ENCODE data around the gene VKORC1. TPM values are rescaled to one million over a fixed set of nuclear protein-coding genes. Genes with fewer than 3 reads are reported as not detected.
A peak's percentile ranks its signal among the peaks of the same experiment; 100 is the strongest.

The VKORC1 gene
- total RNA-seq, 1 donor from 2014 or later: 65.0 TPM

DNA sequence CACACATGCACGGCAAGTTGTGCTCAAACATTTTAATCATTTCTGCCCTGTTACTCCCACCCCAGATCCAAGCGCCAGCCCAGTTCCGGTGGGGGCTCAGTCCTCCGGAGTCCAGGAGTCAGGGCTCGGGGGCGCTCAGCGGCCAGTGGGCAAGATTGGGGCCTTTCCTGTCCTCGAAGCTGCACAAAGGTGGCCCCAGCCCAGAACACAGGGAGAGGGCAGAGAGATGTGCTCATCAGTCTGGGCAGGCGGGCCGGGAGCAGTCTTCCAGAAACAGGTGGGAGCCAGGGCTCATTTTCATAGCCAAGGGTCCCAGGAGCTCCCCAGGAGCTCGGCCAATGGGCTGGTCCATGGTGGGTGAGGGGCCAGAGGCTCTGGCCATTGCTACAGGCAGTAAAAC, 36.8 kb upstream of the VKORC1 start:
- intact Hi-C loops (cut with DNase I): no loop called here
- no peak for DNase-seq (ENCODE audit: low spot score)
- no peak for ATAC-seq

DNA sequence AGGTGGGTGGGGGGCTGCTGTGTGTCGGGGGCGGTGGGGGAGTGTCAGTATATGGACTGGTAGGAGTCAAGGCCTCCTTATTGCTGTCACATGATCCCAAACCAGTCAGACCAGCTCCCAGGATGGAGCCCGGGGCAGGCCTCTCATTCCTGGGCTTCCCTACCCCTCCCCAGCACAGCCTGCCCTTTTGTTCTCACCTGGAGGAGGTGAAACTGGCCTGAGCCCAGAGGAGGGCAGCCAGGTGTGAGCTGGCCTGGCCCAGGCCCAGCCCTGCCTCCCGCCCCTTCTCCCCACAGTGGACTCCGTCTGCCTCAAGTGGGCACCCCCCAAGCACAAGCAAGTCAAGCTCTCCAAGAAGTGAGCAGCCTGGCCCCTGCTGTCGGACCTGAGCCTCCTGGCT, 36.3 kb upstream of the VKORC1 start:
- DNase-seq (ENCODE audit: low spot score) (no peak), ATAC-seq (no peak)
- intact Hi-C loops (cut with DNase I): no loop called here

DNA sequence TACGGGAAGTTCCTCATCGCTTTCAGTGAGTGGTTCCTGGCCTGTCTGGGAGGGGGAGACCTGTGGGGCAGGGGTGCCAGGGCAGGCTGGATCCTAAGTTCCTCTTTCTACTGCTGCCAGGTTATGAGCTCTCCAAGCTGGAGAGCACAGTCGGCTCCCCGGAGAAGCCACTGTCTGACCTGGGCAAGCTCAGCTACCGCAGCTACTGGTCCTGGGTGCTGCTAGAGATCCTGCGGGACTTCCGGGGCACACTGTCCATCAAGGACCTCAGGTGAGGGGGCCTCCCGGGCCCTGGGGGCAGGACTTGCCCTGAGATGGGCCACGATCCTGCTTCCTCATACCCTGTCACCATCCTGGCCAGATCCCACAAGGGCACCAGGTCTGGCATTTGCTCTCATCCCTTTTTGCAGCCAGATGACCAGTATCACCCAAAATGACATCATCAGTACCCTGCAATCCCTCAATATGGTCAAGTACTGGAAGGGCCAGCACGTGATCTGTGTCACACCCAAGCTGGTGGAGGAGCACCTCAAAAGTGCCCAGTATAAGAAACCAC, 35.8 kb upstream of the VKORC1 start:
- no peak for ATAC-seq
- intact Hi-C loops (cut with DNase I): no loop called here

DNA sequence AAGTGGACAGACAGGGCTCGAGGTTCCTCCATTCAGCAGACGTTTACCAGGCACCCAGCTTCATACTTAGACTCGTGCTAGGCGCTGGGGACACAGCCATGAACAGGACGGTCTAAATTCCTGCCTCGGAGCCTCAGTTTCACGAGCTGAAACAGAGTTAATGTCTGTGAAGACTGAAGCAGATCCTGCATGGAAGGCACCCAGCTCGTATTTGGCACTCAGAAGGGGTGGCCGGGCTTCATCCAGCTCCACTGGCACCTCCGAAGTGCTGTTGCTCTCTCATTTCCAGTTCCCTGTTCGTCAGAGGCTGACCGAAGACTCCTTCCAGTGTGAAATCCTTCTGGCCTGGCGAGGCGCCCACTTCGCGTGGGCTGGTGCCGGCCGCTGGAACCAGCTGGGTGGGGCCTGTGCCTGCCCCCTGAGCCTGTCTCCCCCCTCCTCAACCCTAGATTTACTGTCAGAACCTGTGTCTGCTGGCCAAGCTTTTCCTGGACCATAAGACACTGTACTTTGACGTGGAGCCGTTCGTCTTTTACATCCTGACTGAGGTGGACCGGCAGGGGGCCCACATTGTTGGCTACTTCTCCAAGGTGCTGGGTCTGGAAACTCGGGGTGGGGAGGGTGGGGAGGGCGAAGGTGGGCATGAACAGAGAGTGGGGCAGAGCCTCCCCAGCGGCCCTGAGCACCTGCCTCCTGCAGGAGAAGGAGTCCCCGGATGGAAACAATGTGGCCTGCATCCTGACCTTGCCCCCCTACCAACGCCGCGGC, 35.2 kb upstream of the VKORC1 start:
- intact Hi-C loops (cut with DNase I): no loop called here
- no peak for DNase-seq (ENCODE audit: low spot score)

More for the DNA sequence above, 35.8 kb upstream of the VKORC1 start:
- DNase-seq (ENCODE audit: low spot score): no peak

DNA sequence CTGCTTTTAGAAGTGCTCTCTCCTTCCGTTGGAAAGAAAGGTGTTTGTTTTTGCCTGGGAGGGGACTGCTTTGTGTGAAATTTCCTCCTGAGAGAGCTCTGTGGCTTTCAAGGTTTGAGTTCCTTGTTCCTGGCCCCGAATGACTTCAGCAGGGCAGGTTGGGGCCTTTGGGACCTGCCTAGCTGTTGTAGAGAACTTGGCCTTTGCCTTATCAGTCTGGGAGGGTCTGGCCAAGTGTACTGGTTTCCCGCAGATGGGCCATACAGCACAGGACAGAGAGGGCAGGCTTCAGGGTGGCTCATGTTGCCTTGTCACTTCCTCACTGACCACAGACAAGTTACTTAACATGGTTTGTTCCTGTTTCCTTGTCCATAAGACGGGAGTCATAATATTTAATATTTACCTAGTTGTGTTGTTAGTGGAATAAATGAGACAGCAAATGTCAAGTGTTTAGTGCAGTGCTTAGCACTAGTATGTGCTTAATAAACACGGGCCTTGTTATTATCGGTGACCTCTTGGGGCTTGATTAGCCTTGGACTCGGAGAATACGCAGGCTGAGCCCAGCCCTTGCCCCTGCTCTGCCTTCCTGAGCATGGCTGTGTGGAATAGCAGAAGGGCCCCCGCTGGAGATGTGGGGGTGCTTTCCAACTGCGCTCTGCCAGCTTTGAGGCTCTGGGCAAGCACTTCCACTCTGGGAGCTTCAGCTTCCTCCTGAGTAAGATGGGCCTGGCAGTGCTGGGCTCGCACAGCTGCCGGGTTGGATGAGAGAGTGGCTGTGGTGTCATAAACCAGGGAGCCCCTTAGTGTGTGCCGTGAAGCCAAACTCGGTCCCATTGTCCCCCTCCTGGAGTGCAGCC, 34.3 kb upstream of the VKORC1 start:
- intact Hi-C loops (cut with DNase I): no loop called here
- ATAC-seq: peak; percentile 70
- no peak for DNase-seq (ENCODE audit: low spot score)

More for the DNA sequence above, 35.2 kb upstream of the VKORC1 start:
- ATAC-seq: peak; percentile 51

DNA sequence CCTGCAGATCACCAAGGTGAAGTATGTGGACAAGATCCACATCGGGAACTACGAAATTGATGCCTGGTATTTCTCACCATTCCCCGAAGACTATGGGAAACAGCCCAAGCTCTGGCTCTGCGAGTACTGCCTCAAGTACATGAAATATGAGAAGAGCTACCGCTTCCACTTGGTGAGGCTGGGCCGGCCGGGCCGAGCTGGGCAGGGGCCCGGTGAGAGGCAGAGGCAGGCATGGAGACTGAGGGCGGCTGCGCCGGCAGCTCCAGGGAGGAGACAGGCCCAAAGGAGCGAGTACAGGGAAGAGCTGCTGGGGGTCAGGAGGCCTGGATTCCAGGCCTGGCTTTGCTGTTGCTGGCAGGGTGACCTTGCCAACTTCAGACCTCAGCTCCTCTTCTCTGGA, 32.6 kb upstream of the VKORC1 start:
- intact Hi-C loops (cut with DNase I): no loop called here
- no peak for DNase-seq (ENCODE audit: low spot score)
- no peak for ATAC-seq

DNA sequence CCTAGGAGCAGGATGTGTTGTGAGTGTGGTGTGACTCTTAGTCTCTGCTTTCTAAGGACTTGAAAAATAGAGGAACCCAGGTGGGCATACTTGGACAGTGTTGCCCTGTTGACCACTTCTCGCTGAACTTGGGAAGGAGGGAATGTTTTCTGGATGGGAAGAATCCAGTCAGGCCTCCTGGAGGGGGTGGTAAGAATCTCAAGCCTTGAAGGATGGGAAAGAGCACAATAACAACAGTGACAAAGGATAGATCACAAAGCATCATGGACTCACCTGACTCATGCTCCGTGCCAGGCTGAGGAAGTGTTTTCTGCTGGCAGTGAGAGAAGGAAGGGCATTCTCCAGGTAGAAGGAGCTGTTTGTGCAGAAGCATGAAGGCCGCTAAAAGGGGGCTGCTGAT, 31.2 kb upstream of the VKORC1 start:
- no peak for DNase-seq (ENCODE audit: low spot score)
- ATAC-seq: no peak
- intact Hi-C loops (cut with DNase I): no loop called here

DNA sequence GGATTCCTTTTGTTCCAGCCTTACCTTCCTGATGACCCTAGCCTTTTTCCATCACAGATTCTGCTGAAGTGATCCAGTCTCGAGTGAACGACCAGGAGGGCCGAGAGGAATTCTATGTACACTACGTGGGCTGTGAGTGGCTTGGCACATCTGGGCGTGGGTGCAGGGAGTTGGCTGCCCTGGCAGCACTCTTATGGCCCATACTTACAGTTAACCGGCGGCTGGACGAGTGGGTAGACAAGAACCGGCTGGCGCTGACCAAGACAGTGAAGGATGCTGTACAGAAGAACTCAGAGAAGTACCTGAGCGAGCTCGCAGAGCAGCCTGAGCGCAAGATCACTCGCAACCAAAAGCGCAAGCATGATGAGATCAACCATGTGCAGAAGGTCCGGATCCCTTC, 25.5 kb upstream of the VKORC1 start:
- intact Hi-C loops (cut with DNase I): no loop called here
- ATAC-seq: no peak
- no peak for DNase-seq (ENCODE audit: low spot score)

DNA sequence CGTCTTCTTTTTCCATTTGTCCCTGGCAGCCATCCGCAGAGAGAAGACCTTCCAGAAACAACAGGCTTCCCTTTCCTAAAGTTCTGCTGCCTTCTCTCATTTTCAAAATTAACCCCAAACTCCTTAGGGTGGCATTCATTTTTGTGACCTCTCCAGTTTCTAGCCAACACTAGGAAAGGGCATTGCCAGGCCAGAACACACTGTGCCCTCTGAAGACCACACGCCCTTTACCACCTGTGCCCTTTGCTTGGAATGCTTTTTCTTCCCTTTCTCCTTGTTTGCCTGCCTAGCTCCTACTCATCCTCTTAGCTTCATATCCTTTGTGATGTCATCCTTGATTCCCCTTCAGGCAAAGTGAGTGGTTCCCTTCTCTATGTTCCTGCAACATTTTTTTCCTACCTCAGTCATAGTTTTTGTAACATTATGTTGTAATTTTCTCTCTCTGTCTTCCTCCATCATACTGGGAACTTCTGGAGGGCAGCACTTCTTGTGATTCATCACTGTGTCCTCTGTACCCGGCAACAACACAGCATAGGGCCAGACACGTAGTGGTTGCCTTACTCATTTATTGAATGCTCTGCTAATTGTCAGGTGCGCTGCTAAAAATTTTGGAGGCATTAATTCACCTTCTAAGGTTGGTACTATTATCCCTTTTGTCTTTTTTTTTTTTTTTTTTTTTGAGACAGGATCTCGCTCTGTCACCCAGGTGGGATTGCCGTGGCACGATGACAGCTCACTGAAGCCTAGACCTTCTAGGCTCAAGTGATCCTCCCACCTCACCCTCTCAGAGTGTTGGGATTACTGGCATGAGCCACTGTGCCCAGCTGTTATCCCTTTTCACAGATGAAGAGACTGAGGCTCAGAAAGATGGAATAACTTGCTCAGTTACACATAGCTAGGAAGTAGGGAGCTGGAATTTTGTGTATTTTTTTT, 23.9 kb upstream of the VKORC1 start:
- no peak for DNase-seq (ENCODE audit: low spot score)
- intact Hi-C loops (cut with DNase I): no loop called here
- no peak for ATAC-seq

DNA sequence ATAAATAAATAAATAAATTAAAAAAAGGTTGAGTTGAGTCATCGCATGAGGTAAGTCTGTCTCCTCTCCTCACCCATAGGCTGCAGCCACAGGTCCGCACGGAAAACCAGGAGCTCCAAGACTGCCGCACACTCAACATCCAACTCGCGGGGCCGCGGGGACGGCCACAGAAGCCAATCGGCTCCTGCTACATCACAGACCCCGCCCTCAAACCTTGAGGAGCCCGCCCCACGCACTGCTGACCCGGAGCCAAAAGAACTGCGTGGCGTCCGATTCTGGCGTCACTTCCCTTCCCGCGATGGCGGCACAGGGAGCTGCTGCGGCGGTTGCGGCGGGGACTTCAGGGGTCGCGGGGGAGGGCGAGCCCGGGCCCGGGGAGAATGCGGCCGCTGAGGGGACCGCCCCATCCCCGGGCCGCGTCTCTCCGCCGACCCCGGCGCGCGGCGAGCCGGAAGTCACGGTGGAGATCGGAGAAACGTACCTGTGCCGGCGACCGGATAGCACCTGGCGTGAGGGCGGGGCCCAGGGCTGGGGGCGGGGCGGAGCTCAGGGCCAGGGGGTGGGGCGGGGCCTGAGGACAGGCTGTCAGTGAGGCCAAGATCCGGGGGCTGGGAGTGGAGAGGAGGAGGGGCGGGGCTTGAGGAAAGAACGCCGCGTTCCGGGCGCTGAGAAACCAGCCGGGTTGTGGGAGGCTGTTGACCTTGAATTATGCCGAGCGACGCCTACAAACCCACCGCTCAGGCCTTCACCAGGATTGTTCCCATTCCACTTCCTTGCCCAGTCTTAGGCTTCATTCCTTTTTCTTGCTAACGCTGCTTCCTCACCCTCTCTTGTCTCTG, 23.0 kb upstream of the VKORC1 start, which contains the start of gene KAT8:
KAT8 (plus strand) TSS at position 281 of the 839 bp plus-strand sequence; CDS start at position 299, 18 bp downstream.
- intact Hi-C loops (cut with DNase I): no loop called here
- peak; percentile 95 for ATAC-seq
- DNase-seq (ENCODE audit: low spot score): peak; percentile 99

DNA sequence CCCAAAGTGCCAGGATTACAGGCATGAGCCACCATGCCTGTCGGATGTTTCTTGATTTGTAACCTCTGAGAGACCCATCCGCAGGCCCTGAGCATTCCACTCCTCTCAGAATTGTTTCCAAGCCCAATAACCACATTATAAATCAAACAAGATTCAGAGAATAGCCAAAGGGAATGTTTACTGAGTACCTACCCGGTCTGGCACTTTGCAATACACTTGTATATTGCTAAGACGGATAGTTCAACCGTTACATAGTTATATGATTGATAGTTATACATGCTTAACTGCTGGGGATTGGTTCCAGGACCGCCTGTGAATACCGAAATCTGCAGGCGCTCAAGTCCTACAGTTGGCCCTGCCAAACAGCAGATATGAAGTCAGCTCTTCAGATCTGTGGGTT, 19.9 kb upstream of the VKORC1 start:
- ATAC-seq (no peak), DNase-seq (ENCODE audit: low spot score) (no peak)
- intact Hi-C loops (cut with DNase I): no loop called here

DNA sequence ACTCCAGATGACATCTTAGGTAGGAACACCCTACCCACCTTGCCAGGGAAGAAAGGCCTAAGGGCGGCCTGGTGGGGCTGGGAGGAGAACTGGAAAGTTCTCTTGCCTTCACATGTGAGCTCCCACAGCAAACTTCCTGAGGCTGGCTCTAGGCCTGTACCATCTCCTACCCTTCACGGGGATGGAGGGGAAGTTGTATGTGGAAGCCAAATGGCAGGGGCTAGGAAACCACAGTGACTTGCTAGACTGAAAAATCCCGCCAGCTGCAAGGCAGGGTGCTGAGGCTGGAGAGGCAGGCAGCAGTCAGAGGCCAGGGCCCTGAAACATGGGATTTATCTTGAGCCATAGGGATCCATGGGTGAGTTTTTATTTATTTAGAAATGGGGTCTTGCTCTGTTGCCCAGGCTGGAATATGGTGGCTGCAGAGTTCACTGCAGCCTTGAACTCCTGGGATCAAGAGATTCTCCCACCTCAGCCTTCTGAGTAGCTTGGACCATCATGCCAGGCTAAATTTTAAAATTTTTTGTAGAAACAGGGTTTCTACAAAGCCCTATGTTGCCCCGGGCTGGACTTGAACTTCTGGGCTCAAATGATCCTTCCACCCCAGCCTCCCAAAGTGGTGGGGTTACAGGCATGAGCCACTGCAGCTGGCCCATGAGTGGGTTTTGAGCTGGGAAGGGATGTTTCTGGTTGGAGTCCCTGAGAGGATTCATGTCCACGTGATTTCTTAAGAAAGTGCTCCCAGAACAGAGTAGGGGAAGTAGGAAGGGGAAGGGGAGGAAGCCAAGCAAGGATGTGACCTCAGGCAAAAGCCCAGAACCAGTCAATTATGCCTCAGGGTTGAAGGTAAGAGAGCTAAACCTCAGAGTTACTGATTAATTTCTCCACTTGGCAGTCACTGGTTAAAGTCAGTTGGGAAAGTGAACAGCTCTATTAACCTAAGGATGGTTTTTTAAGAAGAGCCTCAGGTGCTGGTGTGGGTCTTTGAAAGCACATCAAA, 18.8 kb upstream of the VKORC1 start:
- ATAC-seq (no peak), DNase-seq (ENCODE audit: low spot score) (no peak)
- intact Hi-C loops (cut with DNase I): no loop called here

DNA sequence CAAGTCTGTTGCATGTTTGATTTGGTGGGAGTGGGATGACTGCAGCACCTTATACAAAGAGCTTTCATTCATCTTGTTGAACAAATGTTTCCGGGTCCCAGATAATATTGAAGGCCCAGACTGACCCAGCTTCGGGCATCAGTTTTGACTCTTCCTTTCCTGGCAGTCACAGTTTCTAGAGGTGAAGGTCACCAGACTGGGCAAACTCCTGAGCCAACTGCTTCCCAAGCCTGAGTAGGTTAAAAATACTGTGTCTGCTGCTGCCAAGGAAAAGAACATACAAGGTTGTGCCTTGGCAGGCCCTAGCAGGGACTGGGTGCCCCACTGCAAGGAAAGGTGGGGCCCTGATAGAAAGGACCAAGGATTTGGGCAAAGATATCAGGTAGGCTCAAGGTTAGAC, 18.1 kb upstream of the VKORC1 start:
- no peak for DNase-seq (ENCODE audit: low spot score)
- no peak for ATAC-seq
- intact Hi-C loops (cut with DNase I): no loop called here

DNA sequence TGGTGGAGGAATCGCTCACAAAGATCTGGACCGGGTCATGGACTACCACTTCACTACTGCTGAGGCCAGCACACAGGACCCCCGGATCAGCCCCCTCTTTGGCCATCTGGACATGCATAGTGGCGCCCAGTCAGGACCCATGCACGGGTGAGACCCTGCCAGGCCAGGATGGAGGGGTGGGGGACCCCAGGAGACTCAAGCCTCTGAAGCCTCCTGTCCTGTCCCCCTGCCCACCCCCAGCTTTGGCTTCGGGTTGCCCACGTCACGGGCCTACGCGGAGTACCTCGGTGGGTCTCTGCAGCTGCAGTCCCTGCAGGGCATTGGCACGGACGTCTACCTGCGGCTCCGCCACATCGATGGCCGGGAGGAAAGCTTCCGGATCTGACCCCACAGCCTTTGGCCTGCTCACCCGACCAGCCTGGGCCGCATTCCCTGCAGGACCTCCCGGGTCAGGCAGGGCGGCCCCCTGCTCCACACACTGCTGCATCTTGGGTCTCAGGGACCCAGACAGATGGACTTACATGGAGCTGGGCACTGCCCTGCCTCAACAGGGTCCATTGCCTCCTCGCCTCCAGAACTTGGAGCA, 17.4 kb upstream of the VKORC1 start:
- intact Hi-C loops (cut with DNase I): no loop called here
- ATAC-seq (no peak), DNase-seq (ENCODE audit: low spot score) (no peak)

DNA sequence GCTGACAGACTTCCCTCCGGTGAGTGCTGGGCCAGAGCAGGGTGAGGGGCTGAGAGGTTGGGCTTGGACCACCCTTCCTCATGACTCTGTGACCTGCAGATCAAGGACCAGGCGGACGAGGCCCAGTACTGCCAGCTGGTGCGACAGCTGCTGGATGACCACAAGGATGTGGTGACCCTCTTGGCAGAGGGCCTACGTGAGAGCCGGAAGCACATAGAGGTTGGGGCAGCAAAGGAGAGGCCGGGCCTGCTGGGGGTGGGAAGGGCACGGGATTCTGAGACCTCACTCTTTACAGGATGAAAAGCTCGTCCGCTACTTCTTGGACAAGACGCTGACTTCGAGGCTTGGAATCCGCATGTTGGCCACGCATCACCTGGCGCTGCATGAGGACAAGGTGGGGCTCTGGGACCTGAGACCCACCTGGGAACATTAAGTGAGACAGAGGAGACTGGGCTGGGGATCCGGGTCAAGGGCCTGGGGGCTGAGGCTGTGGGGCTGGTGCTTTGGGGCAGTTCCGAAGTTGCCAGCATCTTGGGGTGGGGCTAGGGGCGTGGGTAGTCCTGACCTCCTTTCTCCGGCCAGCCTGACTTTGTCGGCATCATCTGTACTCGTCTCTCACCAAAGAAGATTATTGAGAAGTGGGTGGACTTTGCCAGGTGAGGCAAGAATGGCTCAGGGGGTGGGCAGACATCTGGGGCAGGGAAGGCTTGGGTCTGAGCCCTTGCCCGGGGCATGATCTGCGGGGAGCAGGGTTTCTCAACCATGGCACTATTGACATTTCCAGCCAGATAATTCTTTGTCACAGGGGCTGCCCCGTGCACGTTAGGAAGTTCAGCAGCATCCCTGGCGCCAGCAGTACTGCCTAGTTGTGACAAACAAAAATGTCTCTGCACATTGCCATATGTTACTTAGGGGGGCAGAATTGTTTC, 15.8 kb upstream of the VKORC1 start:
- intact Hi-C loops (cut with DNase I): no loop called here
- no peak for DNase-seq (ENCODE audit: low spot score)
- ATAC-seq: no peak

DNA sequence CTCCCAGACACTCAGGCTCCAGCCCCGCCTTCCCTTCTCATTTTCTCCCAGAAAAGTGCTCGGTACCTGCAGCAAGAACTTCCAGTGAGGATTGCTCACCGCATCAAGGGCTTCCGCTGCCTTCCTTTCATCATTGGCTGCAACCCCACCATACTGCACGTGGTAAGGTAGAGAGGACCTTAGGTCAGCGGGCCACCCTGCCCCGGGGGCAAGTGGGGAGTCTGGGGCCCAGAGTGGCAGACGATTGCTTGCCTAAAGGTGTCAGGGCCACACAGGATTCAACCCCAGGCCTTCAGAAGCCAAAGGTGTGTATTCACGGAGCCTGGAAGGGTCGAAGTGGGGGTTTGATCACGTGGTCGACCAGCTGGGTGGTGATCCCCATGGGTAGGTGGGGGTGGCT, 15.0 kb upstream of the VKORC1 start:
- ATAC-seq: no peak
- intact Hi-C loops (cut with DNase I): no loop called here
- no peak for DNase-seq (ENCODE audit: low spot score)
